Embryonic facial prominence (tissue), 1 donor: Measurements from ENCODE around the gene COBLL1.

ENCODE experiments used
- DNase-seq: peaks from one replicate; pipeline ENCODE4 v3.0.0-alpha.2; 2016; ENCODE audit errors: extremely low spot score

COBLL1 gene

DNA sequence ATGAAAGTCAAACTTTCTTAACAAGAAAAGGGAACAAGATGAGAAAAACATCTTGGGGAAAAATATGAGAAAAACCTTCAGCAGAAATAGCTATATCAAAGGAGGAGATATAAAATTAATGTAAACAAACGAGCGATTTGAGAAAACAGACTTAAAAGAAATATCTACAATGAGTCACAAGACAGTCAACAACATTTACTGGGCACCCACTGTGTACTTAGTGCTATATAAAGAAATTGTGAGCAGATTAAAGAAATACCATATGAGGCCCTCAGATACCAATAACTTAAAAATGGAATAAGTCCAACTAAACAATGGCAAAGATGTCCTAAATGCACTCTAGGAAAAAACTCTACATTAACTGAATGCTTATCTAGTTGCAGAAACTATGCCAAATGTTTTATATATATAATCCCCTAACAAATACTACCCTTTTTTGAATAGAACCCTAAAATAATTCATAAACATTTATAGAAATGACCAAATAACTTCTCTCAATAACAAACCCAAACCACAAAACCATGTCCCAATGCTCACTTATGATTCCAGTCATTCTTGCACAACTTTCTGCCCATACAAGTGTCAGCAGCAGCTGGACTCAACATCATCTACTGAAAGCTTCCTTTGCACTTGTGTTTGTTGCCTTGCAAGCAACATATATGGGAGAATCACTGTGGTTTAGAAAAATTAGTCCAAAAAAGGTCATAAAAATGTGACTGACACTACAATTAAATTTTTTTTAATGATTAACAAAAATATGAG is 83.5 kb downstream of the COBLL1 start:
- no peak for DNase-seq

DNA sequence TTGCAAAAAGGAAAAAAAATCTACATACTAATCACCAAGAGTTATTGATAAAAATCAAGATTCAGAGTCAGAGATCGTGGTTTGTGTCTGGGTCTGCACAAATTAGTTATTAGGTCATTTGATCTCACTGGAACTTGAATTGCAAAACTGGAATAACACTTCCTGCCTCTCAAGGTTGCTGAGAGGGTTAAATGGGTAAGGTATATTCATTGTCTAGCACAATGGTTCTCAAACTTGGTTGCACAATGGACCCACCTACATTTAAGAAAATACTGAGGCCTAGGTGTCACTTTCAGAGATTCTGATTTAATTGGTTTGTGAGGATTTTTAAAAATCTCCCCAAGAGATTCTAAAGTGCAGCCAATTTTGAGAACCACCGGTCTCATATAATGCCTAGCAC is 84.8 kb downstream of the COBLL1 start:
- no peak for DNase-seq

DNA sequence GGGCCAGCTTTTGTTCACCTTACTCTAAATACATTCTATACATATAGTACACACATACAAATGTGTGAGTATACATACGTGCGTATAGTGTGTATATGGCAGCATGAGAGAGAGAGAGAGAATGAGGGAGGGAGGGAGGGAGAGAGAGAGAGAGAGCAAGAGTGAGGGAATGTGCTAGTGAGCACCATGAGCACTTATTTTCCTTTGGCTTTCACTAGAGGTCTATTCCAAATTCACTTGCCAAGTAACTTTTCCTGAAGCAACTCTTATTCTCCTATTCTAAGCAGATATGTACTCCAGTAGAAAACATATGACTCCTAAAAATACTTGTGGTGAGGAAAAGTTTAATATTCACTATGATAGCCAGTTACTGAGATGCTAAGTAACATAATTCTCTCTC is 85.7 kb downstream of the COBLL1 start:
- DNase-seq: no peak

DNA sequence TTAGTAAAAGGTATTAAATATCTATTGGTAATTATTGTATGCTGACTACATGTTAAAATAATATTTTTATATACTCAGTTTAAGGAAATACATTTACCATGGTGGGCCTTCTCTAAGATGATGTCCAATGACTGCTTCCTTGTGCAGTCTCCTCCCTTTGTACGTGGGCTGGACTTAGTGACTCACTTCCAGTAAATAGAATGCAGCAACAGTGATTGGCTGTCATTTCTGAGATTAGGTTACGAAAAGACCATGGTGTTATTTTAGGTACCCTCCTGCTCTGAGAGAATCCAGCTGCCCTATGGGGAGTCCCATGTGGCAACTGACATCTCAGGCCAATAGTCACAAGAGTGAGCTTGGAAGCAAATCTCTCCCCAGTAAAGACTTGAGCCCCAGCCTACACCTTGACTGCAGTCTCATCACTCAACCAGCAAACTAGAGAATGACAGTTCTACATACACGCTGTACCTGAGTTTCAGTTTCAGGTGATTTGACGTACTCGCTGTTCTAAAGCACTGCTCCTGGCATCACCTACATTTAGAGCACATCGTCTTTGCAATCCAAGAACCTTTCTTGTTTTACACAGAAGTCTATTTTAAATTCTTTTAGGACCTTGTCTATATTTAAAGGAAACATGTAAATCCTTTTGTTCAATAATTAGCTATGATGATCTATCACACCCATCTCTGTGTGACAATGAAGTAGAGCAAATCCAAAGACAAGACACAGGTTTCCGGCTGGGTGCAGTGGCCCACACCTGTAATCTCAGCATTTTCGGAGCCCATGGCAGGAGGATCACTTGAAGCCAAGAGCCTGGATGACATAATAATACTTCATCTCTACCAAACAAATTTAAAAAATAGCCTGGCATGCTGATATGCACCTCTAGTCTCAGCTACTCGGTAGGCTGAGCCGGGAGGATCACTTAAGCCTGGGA is 87.2 kb downstream of the COBLL1 start:
- DNase-seq: no peak

DNA sequence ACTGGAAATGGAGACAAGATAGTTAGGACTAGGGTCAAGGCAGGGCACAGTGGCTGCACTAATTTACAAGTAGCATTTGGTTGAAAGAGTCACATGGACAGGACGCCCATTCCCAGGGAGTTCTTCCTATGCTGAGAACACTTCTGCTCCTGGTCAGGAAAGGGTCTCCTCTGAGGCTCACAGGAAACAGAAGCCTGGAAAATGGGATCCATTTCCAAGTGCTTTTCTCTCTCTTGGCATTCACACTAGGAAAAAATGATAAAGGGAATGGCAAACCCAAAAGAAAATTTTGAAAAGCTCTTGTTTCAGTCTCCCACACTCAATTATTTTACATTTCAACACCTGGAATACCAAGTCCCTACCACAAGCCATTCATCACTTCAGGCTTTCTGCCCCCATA is 88.7 kb downstream of the COBLL1 start:
- DNase-seq: no peak

DNA sequence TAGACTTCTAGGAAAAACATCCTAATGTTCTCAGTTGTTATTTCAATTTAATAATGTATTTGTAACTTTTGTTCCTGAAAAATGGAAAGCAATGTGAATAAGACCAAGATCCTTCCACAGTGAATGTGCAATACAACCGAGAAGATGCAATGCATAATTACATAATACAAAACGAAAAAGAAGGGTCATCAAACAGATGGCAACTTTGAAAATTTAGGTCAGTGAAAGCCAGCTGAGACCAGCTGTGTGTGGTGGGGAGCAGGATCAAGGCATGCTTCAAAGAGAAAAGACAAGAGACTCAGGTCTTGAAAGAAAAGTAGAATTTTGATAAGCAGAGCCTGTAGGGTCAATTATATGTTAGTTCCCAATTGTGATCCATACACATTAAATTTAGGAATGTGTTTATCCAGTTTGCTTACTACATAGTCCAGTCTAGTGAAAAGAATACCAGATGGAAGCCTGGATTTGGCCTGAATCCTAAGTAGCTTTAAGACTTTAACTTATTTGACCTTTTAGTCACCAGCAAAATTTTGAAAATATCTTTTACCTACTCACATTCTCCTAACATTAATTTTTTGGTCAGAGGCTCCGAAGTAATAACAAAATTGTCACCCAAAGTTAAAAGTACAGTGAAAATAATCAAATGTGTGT is 93.7 kb downstream of the COBLL1 start:
- DNase-seq: no peak

DNA sequence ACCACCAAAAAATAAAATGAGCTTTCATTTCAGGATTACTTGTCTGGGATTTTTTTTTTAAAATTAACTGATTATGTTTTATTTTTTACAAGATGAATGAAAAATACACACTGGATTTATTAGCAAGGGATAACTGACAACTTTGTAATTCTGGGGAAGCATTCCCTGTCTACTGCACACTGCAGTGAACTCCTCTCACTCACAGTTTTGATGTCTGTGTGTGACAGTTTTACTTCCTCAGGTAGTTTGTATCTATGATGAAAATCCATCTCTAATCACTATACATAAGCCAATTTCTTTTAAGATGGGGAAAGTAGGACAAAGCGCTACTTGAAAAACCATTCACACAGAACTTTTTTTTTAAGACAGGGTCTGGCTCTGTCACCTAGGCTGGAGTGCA is 94.5 kb downstream of the COBLL1 start:
- no peak for DNase-seq

DNA sequence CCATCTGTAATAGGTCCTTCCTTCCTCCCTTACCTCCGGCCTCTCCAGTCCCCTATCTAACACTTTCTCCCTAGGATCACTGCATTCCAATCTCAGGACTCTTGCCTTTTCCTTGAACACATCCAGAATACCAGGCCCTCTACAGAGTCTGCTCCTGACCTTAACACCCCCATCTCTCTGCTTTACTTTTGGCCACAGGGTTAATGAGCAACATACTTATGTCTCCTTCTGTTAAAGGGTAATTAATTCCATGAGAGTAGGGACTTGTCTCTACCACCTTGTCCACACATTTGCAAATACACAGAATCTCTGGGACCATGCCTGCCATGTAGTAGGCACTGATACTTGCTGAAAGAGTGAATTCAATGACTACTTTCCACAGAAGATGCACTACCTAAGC is 94.9 kb downstream of the COBLL1 start:
- no peak for DNase-seq

DNA sequence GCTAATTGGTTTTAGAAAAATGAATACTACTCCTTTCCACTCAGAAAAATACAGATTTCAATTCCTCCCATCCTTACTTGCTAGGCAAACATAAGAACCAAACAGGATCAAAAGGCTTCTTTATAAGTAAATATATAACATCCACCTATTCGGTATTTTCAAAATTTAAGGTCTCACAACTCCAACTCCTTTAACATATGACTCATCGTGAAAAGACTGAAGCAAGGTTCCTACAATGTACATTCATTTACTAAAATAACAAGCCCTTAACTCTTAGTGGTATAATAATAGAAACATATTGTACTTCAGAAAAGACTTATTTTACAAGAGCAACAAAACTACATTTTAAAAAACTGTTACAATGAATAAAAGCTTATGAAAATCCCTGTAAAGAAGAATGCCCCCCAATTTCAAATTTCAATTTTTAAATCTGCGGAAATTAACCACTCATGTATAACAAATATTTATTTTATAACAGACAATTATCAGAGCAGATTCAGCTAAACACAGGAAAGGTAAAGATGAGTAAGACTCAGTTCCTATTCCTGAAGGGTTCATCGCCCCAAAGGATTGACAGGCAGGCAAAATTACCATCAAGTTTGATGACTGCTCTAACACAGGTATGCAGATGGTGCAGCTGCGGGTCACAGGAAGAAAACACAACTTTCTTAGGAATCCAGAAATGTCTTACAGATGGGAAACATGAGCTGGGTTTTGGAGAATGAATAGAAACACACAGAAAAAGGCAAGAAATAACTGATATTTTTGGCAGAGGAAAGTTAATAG is 96.4 kb downstream of the COBLL1 start:
- DNase-seq: no peak

DNA sequence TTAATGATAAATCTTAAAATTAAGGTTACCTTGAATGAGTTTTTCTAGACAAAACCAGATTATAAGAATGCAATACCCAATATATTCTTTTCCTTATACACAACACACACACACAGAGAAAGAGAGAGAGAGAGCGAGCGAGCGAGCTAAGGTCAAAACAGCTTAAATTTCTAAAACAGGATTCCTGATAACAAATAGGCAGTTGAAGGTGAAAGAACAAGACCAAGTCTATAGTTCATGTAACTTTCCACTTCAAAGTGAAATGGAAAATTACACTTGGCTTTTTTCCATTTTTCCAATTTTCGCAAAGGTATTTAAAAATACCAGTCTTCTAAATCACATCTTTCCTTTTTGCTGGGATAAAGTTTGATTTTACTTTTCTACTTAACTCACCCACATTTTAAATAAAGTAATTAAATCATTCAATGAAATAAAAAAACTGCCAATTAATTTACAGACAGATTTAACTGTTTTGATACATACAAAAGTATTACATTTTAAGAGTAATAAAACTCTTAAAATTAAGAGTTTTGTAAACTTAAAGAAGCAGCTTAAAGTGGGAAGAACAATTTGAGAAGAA is 98.8 kb downstream of the COBLL1 start:
- no peak for DNase-seq

DNA sequence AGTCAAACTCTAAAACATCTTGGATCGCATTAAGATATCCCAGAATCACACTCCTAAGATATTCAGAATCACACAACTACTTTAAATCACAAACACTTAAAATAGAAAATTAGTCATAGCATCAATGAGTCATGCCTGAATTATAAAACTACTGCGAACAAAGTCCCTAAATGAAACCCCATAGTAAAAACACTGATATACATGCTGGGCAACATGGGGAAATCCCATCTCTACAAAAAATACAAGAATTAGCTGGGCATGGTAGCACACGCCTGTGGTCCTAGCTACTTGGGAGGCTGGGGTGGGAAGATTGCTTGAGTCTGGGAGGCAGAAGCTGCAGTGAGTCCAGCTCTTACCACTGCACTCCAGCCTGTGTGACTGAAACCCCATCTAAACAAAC is 101.7 kb downstream of the COBLL1 start:
- DNase-seq: no peak

DNA sequence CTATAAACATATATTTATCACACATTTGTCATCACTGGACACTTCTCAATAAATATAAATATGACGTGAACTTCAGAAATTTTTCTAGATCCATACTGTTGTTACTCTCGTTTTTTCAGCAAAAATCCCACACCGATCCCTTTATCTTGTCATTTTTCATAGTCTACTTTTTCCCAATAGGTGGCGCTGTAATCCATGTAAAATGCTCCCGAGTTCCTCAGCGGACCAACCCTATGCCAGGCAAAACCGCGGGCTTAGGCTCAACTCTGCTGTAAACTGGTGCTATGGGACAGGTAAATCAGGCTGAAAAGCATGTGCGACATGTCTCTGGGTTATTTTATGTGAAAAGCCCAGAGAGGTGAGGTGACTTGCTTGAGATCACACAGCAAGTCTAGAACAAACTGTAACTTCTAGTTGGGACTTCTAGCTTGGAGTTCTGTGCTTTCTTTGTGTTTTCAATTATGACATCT is 104.0 kb downstream of the COBLL1 start:
- no peak for DNase-seq

DNA sequence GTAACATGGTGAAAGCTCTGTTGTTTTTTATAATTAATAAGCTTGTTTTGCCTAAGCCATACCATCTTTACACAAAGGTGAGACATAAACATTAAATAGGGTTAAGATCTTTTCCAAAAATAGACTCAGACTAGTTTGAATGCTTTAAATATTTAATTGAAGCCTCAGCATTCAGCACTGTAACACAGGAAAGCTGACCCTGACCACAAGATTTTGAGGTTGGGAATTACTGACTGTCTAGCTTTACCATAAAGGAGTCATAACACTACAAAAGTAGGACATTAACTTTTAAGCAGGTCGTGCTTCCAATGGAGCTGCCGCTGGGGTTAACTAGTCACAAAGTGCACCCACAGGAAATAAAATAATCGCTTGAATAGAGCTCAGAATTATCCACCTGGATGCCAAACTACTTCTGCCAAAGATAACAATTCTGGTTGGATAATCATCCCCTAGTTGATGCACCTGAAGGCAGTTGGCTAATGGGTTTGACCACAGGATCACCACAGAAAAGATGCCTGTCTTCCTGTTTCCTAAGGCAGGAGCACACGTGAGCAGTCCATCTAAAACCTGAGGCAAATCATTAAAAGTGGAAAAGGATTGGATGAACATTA is 106.2 kb downstream of the COBLL1 start:
- DNase-seq: no peak

DNA sequence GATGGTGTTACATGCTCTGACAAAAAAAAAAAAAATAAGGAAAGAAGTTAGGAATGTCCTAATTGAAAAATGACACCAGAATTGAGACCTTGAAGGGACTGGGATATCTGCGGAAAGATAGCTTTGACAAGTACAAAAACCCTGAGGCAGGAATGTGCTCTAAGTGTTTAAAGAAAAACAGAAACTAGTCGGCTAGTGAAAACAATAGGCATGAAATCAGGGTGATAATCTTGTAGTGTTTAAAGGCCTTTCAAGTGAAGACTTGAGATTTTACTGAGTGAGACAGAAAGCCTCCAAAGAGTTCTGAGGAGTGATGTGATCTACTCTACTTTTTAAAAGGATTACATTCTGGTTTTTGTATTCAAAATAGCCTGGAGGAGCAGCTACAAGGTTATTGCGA is 107.4 kb downstream of the COBLL1 start:
- no peak for DNase-seq

DNA sequence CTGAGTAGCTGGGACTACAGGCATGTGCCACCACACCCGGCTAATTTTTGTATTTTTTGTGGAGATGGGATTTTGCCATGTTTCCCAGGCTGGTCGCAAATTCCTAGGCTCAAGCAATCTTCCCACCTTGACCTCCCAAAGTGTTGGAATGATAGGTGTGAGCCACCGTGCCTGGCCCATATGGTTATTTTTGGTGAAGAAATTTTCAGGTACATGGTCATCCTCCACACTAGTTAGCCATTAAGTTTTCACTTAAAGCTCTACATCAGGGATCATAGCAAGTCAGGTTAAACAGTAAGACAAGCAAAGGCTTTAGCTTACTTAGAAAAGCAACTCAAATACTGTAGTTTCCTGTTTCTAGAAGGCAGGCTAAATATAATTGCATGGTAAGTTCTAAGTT is 116.1 kb downstream of the COBLL1 start:
- DNase-seq: no peak

DNA sequence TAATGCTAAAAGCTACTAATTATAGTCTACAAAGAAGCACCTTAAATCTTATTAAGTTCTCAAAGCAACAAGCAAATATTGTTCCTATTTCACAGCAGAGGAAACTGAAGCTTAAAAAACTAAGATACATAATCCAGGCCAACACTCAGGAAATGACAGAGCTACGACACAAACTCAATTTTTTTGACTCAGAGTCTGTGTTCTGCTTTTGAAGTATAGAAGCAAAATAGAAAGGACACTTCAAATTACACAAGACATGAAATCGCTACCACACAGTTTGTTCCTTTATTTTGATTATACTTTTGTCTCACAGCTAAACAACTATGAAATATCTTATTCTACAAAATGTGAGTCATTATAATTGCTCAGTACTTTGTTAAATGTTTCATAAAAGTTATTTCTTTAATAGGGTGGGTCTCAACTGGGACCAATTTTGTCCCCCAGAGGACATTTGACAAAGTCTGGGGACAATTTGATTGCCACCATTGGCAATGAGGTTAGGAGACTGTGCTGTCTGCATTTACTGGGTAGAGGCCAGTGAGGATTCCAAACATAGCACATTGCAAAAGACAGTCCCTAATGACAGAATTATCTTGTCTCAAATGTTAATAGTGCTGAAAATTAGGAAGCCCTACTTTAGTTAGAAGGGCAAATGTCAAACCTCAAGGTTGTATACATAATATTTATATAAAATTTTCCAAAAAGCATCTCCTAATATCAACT is 118.8 kb downstream of the COBLL1 start:
- DNase-seq: no peak

DNA sequence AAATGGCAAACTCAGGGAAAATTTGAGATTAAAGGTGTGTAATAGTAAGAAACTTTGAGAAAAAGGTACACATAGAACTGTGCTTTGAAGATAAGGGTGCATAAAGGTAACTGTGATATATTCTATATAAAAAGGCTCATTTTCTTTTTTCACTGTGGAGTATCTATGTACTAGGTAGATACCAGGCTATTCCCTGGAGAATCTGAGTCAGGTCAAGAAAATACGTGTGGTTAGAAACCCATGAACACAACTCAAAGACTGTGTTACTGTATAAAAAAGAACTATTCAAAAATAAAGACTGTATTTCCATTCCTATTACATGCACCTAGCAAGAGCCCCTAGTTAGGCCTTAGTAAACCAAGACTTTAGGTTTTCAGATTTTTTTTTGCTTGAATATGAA is 120.2 kb downstream of the COBLL1 start:
- no peak for DNase-seq

DNA sequence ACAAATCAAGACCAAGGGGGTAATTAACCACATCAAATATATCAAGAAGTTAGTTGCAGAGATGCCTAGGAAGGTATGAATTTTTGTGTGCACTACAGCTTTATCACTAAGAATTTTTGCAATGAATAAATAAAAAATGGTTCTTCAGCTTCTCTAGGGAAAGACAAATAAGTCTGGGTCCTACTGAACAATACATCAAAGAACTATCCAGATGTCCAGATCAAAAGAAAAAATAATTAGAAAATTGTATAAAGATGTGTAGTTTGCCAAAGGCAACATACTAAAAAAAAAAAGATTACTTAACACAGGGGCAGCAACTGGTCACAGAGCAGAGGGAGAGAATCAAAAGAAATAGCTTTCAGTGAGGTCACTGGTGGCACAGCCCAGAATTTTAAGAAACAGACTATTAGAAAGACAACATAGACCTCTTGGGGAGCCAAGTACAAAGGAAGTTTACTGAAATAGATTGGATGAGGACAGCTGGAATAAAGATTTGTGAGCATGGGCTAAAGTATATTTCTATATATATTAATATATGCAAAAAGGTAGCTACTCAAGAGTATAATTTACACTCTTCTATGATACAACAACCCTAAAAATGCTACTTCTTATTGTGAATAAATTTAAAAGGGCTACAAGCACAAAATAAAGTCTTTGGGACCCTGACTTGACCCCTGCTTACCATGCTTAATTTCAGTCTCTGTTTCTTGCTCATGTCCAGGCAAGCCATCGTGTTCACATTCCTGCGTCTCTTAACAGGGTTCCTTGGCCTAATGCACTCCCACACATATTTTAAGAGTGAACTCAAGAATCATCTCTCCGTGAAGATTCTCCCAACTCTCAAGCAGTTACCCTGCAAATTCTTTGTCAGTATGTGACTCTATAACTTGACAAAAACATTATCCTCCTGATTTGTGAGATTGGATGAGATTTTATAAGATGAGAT is 121.4 kb downstream of the COBLL1 start:
- no peak for DNase-seq
